Breast epithelium (tissue), 4 donors: ENCODE measurements around the gene TBCE. TPM values are rescaled to one million over a fixed set of nuclear protein-coding genes. Genes with fewer than 3 reads are reported as not detected.

Experiments
- DNase-seq, 2 donors: peaks; one replicate each; pipeline ENCODE4 v3.0.0-alpha.2; 2019; ENCODE audit warnings: low spot score in 2 of 2
- H3K27ac ChIP-seq, 2 donors: fragments of 200-600 bp; sonication (generic) in 1 of 2; one replicate each; pipeline ENCODE4 v1.5.1; 2016 to 2019; ENCODE audit warnings: mild to moderate bottlenecking in 1 of 2
- H3K27me3 ChIP-seq, 2 donors: fragments of 200-600 bp; sonication (generic) in 1 of 2; one replicate each; pipeline versions ENCODE4 v1.5.1 to v1.6.0; 2017 to 2019; ENCODE audit warnings: control low read depth in 1 of 2, mild to moderate bottlenecking in 1 of 2
- H3K36me3 ChIP-seq: fragments of 200-600 bp; one replicate; pipeline ENCODE4 v1.5.1; 2019
- H3K4me1 ChIP-seq, 2 donors: fragments of 200-600 bp; sonication (generic); one replicate each; pipeline ENCODE4 v1.5.1; 2016 to 2019; ENCODE audit warnings: control low read depth in 1 of 2
- H3K4me3 ChIP-seq, 3 donors: fragments of 200-600 bp; sonication (generic); 1 replicate in 2 of 3; 2 replicates in 1 of 3; pipeline ENCODE4 v1.5.1; 2016 to 2019; ENCODE audit warnings: mild to moderate bottlenecking in 3 of 3, moderate library complexity in 2 of 3
- H3K9me3 ChIP-seq, 2 donors: fragments of 200-600 bp; sonication (generic) in 1 of 2; one replicate each; pipeline ENCODE4 v1.5.1; 2016 to 2019; ENCODE audit warnings: control low read depth in 1 of 2
- CTCF ChIP-seq, 3 donors: fragments of 450-650 bp; IDR thresholded peaks; one replicate each; pipeline ENCODE4 v1.5.1; 2016 to 2017; ENCODE audit warnings: antibody characterized with exemption in 3 of 3, mild to moderate bottlenecking in 3 of 3, moderate library complexity in 3 of 3
- POLR2A ChIP-seq: fragments of 450-650 bp; IDR thresholded peaks from one replicate; pipeline ENCODE4 v1.6.1; 2016; ENCODE audit warnings: antibody characterized with exemption, mild to moderate bottlenecking, moderate library complexity
- POLR2AphosphoS5 ChIP-seq, 3 donors: sonication (generic); formaldehyde crosslinking; IDR thresholded peaks; one replicate each; pipeline ENCODE4 v1.6.1; 2017; ENCODE audit warnings: antibody characterized with exemption in 3 of 3
- intact Hi-C: fragments of 100-400 bp; cut with DNase I; formaldehyde crosslinking; loops from one replicate; pipeline ENCODE4 v1.15.1; 2023; ENCODE audit warnings: low total_unique reads
- total RNA-seq, 3 donors: library from RNA; depleted of rRNA; stranded (reverse); fragments of >200 nt; gene quantifications; one replicate each; pipeline ENCODE4 v1.1.0, GENCODE V29; 2016

TBCE gene
- total RNA-seq, 3 donors from 2014 or later = 13.3 to 21.2 (median 19.7) TPM

GRCh38 chr1:235426680-235427079 lies 59.5 kb downstream of the TBCE start:
- no peaks in the 10 kb centered on the region for H3K36me3 ChIP-seq
- intact Hi-C loops = no loop called here
- DNase-seq = no peak
- no peaks in the 10 kb centered on the region for H3K27me3 ChIP-seq
- H3K4me1 ChIP-seq = peaks cover 0 to 2% of the 10 kb centered on the region in 2 donors
- no peak overlapping the region for H3K27ac ChIP-seq
- no peaks in the 10 kb centered on the region for H3K9me3 ChIP-seq
- no peak for TF ChIP-seq POLR2A
- no peak for TF ChIP-seq POLR2AphosphoS5 (IDR thresholded peaks at IDR 0.05)
- TF ChIP-seq CTCF (IDR thresholded peaks at IDR 0.05) = no peak
- H3K4me3 ChIP-seq = no peak overlapping the region

GRCh38 chr1:235427447-235427846 lies 60.2 kb downstream of the TBCE start:
- H3K36me3 ChIP-seq = no peaks in the 10 kb centered on the region
- H3K9me3 ChIP-seq = no peaks in the 10 kb centered on the region
- TF ChIP-seq CTCF (IDR thresholded peaks at IDR 0.05) = no peak
- no peaks in the 10 kb centered on the region for H3K27me3 ChIP-seq
- intact Hi-C loops = no loop called here
- H3K4me3 ChIP-seq = no peak overlapping the region
- DNase-seq = no peak
- H3K27ac ChIP-seq = no peak overlapping the region
- peaks cover 0 to 2% of the 10 kb centered on the region in 2 donors for H3K4me1 ChIP-seq

GRCh38 chr1:235429143-235429542 lies 61.9 kb downstream of the TBCE start:
- no peak for TF ChIP-seq POLR2A
- no peak for TF ChIP-seq POLR2AphosphoS5 (IDR thresholded peaks at IDR 0.05)
- Histone ChIP-seq H3K36me3 (no peaks in the 10 kb centered on the region), H3K4me1 (no peaks in the 10 kb centered on the region), H3K9me3 (no peaks in the 10 kb centered on the region), H3K4me3 (no peak overlapping the region), H3K27ac (no peak overlapping the region), H3K27me3 (no peaks in the 10 kb centered on the region)
- intact Hi-C loops = no loop called here
- no peak for DNase-seq

GRCh38 chr1:235430991-235431390 lies 63.8 kb downstream of the TBCE start:
- no peaks in the 10 kb centered on the region for H3K36me3 ChIP-seq
- TF ChIP-seq POLR2AphosphoS5 (IDR thresholded peaks at IDR 0.05) (no peak), POLR2A (no peak), CTCF (IDR thresholded peaks at IDR 0.05) (no peak)
- no peak overlapping the region for H3K4me3 ChIP-seq
- no peaks in the 10 kb centered on the region for H3K4me1 ChIP-seq
- intact Hi-C loops = no loop called here
- no peak overlapping the region for H3K27ac ChIP-seq
- H3K27me3 ChIP-seq = no peaks in the 10 kb centered on the region
- no peaks in the 10 kb centered on the region for H3K9me3 ChIP-seq
- no peak for DNase-seq

GRCh38 chr1:235434001-235434400 lies 66.8 kb downstream of the TBCE start:
- intact Hi-C loops = no loop called here
- Histone ChIP-seq H3K4me1 (no peaks in the 10 kb centered on the region), H3K36me3 (no peaks in the 10 kb centered on the region), H3K27me3 (no peaks in the 10 kb centered on the region), H3K9me3 (no peaks in the 10 kb centered on the region), H3K4me3 (no peak overlapping the region), H3K27ac (no peak overlapping the region)
- no peak for TF ChIP-seq CTCF (IDR thresholded peaks at IDR 0.05)
- TF ChIP-seq POLR2A = no peak
- no peak for TF ChIP-seq POLR2AphosphoS5 (IDR thresholded peaks at IDR 0.05)
- no peak for DNase-seq

- H3K27ac ChIP-seq = no peak overlapping the region
- no peaks in the 10 kb centered on the region for H3K9me3 ChIP-seq
- H3K27me3 ChIP-seq = no peaks in the 10 kb centered on the region
- H3K4me1 ChIP-seq = no peaks in the 10 kb centered on the region
- H3K36me3 ChIP-seq = no peaks in the 10 kb centered on the region
- no peak for DNase-seq
- no peak overlapping the region for H3K4me3 ChIP-seq
- TF ChIP-seq POLR2AphosphoS5 (IDR thresholded peaks at IDR 0.05) (no peak), POLR2A (no peak)
- intact Hi-C loops = no loop called here
Observed at GRCh38 chr1:235441159-235441685, 74.0 kb downstream of the TBCE start.
